ENCODE measurements around the gene ZNF827.

DNA sequence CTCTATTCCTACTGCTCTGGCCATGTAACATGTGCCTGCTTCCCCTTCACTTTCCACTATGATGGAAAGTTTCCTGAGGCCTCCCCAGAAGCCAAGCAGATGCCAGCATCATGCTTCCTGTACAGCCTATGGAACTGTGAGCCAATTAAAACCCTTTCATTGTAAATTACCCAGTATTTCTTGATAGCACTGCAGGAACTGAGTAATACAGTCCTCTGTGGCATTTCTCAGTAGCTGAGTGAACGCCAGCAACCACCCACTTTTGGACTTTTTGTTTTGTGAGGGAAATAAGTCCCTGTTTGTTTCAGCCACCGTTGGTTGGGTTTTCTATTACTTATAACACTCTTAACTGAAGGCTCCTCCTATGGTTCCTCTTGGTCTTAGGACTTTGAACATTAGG, 154.6 kb downstream of the ZNF827 start:
- TF ChIP-seq POLR2A (IDR thresholded peaks at IDR 0.05): no peak
- TF ChIP-seq, protein P1, sequence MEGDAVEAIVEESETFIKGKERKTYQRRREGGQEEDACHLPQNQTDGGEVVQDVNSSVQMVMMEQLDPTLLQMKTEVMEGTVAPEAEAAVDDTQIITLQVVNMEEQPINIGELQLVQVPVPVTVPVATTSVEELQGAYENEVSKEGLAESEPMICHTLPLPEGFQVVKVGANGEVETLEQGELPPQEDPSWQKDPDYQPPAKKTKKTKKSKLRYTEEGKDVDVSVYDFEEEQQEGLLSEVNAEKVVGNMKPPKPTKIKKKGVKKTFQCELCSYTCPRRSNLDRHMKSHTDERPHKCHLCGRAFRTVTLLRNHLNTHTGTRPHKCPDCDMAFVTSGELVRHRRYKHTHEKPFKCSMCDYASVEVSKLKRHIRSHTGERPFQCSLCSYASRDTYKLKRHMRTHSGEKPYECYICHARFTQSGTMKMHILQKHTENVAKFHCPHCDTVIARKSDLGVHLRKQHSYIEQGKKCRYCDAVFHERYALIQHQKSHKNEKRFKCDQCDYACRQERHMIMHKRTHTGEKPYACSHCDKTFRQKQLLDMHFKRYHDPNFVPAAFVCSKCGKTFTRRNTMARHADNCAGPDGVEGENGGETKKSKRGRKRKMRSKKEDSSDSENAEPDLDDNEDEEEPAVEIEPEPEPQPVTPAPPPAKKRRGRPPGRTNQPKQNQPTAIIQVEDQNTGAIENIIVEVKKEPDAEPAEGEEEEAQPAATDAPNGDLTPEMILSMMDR (IDR thresholded peaks at IDR 0.05): no peak
